ENCODE data around the gene MAP6D1.

MAP6D1 gene

DNA sequence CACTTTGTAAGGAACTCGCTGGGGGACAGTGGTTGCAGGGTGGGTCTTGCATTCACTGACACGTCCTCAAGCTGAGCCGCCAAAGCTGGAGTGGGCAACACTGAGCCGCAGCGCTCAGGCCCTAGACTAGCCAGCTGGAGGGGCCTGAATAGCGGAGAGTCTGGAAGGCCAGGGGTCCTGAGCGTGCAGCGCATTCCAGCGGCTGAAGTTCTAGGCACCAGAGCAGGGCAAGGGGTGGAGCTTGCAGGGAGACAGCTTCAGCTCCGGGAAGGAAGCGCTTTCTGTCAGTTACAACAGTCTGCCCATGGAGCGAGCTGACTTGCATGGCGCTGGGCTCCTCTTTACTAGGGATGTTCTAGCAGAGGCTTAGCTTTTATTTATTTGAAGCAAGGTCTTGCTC lies 2.7 kb downstream of the MAP6D1 start:
- no peak for DNase-seq

DNA sequence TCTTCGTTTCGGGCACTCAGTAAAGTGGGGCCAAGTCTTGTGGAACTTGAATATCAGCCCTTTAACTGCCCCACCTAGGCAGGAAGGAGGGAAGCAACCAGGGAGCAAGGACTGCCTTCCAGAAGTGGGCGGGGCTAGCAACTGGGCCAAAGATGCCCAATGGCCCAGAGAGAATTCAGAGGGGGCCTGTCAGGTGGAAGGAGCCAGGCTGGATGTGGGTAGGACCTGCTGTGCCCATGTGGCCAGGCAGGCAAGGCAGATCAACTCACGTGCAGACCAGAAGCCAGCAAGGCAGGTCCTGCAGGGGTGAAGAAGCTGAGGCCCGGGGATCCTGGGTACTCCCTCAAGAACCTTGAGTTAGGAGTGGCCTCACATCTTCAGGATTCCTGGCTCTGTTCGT lies 5.5 kb downstream of the MAP6D1 start:
- no peak for DNase-seq

DNA sequence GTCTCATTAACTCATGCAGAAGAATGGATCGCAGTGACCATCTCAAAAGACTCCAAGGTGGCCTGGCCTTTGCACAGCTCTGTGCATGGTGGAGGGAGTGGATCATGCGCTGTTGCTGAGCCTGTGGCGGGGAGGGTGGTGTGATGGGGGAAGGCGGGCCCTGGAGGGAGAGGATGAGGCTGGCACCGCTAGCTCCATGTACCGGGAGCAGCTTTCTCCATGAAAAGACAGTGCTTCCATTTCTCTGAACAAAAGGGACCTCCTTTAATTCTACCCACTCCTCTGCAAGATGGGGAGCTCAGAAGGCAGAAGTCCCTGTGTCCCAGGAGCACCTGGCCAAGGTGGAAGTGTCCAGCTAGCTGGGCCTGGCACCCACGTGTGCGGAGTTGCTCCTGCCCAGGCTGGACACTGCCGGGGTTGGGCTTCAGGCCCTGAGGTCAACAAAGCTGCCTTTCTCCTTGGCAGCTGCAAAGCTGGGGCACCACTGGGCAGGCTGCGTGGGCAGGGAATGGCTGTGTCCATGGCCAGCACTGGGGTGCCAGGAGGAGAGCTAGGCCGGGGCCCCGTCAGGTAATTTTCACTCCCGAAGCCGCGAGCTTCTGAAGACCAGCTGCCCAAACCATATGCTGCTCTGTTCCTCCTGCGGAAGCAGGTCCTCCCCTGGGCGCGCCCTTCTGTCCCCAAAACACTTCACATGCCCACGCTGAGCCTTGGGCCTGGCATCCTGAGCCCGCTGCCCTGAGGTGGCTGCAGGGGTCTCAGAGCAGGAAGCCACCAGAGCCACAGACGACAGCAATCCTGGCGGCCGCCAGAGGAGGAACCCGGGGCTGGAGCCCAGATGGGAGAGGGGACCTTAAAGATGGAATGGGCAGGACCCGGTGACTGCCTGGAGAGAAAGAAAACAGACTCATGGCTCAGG lies 6.4 kb downstream of the MAP6D1 start:
- no peak for DNase-seq

DNA sequence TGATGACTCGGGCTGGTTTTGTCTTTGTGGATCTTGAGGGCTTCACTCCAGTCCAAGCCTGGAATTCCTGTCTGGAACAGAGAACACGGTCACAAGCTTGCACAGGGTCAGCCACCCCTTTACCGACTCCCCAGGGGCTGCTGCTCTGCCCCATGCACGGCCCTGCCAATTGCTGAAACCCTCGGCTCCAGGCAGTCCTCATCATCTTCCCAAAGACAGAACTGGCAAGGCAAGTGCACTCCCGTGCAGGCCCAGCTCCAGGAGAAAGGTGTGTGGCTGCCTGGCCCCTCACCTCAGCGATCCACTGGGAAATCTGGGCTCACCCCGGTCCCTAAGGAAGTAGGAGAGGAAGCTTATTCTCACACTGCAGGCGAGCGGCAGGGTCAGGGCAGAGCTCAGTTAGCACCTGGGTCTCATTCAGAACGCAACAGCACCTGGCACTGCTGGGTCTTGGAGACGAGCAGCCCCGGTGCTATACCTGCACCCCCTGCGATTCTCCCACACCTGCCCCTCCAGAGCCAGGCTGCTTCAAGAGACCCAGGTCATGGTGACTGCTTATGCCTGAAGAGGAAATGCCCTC lies 7.2 kb downstream of the MAP6D1 start:
- DNase-seq: no peak

DNA sequence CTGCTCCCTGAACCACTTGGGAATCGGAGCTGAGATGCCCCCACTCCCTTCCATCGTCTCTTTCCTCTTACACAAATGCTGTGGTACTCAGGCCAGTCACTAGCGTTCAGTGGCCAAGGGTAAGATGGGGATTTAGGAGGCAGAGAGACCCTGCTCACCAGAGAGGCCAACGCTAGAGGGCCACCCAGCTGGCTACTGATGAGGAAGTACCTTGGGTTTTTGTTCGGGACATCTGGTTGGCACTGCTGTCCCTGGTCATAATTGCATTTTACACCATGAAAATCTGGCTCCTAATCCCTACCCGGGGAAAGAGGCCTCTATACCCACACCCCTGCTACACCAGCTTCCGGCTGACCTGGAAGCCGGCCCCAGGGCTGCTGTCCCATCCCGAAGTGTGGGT lies 7.7 kb downstream of the MAP6D1 start:
- no peak for DNase-seq

DNA sequence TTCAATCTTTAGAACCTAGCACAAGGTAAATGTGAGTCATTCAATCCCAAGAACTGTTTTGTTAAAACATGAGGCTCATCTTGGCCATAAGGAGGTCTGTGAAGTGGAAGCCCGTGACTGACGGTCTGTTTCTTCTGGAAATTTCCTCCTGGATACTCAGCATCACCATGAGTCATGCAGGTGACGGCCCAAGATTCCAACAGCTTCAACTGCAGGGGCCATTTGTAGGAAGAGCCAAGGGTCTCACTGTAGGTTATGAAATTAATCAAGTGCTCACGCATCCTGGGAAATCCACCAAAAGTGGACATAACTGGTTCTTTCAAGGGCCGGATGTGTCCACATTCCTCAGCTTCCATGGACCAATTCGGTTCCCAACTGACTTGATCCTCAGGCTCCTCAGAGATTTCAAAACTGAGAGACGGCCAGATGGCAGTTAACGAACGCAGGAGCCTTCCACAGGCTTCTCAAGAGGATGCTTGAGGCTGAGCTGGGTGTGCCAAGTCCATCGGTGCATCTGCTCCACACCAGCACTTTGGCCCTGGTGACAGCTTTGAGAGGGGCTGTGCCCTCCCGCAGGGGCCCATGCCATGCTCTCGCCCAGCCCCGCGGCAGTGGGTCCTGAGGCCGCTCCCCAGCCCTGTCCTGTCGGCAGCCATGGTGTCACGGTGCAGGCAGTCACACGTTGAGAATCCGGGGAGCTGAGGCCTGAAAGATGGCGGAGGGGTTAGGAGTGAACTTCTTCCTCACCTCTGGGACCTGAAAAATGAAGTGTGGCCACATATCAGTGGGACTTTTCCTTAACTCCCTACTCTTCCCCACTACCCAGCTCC lies 8.5 kb downstream of the MAP6D1 start:
- no peak for DNase-seq

DNA sequence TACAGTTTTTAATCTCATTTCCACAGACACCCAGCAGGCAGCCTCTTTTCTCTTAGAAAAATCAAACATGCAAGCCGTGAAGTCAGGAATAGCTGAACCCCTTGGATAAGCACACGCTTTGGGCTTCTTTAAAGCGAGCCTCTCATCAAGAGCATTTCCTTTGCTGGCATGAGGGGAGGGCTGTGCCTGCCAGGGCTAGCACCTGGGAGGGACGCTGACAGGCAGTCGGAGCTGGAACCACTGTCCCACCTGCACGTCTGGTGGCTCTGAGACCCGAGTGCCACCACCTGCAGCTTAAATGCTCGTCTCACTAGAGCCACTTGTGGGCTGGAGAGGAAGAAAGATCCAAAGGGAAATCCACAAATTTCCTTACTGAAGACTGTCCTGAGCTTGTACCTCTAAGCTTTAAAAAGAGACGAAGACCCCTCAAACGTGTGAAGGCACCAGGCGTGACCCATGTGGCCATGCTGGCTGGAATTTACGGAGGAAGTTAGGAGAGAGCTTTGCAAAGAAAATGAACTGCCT lies 9.4 kb downstream of the MAP6D1 start:
- DNase-seq: no peak

DNA sequence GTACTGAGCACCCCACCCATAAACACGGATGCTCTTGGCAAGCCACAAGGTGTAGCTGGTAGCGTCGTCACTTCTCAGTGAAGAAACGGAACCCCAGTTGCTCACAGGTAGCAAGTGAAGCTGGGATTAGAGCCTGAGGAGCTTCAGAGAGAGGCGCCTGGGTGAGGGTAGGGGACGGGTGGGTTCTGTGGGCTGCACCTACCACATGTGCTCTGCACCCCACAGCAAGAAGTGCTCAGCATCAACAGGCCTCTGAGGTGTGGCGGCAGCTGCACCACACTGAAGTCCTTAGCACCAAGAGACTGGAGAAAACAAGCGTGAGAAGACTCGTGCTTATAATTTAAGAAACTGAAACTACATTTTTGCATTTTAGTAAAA lies 9.8 kb downstream of the MAP6D1 start:
- no peak for DNase-seq

DNA sequence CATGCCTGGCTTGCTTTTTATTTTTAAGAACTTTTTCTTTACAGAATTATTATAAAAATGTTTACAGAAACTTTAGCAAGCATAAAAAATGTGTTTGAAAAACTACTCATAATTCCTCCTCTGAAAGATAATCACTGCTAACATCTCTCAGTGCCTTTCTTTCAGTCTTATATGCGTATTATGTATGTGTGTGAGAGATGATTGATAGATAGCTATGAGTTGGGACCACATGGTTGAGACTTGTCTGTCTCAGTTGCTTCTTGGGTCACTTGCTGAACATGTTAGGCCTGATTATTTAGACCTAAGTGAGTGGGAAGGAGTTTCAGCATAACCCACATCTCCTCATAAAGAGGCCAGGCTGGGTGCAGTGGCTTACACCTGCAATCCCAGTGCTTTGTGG lies 11.1 kb downstream of the MAP6D1 start:
- DNase-seq: no peak

DNA sequence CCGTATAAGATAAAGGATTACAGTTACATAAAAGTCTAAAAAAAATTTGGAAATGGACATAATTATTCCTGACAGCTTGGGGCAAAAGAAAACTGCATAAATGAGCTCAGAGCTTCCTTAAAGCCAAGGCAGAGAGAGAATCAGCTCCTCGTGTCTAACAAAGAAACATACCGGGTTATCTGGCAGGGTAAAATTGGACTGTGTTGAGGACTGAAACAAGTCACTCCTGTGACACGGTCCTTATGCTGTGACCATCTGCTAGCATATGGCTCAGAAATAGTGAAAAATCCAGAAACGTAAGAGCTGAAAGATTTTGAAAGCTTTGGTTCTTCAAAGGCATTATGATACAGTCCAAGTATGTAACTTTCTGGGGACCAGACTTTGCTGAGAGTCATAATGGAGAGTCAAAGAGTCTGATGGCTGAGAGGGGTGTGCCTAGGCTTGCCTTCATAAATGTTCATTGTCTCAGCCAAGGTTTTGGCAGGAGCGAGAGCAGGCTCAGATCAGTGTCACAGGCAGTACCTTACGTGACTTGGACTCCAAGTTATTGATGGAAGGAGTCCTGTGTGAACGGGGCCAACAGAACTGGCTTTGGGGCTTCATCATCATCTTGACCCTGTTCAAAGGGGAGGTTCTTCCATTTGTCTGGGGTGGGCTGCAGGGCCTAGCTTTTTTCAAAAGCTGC lies 12.5 kb downstream of the MAP6D1 start:
- no peak for DNase-seq

DNA sequence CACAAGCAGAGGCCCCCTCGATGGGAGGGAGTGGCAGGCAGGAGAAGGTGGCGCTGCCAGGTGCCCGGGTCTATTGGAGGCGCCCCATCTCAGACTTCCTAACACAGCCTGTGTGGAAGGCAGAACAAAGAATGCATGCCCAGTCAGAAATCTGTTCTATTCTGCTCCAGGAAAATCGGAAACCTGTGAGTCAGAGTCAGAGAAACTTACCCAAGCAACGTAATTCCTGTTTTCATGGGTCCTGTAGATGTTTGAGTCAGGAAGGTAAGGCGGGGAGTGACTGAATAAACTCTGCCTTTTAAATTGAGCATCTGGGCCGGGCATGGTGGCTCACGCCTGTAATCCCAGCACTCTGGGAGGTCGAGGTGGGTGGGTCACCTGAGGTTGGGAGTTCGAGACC lies 13.7 kb downstream of the MAP6D1 start:
- no peak for DNase-seq

DNA sequence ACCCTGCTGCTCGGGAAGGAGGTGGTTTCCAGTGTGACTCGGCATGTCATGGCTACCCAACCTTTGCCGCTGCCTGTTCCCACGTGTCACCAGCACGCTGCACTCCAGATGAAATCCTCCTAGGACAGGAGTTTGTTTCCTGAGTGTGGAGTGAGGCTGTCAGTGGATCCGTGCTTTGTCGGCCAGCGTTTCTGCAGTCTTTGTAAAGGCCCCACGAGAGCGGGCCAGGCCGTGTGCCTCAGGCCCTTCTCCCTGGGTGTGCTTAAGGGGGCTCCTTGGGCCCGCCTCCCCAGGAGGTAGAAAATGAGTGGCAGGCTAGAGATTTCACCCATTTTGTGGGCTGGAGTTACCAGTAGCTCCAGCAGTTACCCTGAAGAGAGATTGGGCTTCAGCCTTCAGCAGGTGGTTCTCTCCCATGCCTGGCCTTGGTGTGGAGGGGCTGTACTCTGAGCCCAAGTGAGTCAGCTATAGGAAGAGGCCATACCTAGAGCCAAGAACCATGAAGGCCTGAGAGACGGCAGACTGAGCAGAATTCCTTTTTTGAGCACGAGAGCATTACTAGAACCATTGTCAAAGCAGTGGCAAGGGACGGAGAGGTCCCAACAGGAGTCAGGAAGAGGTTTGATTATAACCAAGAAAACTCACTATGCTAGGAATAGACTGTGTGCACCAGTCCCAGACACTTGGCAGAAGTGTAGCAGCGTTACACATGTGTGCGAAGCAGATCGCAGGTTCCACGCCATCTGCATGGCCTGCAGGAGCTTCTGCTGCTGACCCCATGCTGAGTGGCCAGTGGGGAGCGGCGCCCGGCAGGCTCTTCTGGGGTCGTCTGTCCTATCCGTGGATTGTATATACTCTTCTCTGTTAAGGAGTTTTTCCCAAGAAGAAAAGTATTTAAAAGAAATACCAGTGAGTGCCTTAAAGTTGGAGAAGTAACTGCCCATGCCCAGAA lies 14.5 kb downstream of the MAP6D1 start:
- no peak for DNase-seq

DNA sequence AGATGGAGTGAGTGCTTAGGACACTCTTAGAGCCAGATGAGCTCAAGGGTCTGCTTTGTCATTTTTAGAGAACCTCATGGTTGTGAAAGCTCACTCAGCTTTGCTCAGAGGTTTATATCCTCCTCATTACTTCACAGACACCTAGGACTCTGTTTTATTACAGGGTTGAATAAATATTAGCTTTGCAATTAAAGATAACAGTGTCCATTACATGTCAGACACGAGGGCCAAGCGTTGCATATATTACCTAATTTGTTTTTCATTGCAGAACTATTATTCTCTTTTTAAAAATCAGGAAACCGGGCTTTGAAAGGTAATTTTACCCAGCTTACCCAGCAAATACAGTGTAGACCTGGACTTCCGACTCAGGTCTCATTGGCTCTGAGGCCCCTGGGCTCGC lies 16.1 kb downstream of the MAP6D1 start:
- DNase-seq: no peak

DNA sequence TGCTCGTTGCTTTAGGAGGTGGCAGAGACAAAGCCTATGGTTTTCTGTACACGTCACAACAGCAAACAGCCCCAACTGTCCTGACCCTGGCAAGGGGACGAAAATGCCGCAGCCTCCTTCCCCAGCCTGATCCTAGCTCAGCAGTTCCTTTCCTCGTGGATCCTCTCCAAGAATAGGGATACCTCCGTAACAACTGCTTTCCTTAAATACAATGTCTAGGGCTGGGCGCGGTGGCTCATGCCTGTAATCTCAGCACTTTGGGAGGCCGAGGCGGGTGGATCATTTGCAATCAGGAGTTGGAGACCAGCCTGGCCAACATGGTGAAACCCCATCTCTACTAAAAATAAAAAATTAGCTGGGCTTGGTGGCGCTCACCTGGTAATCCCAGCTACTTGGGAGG lies 17.0 kb downstream of the MAP6D1 start:
- DNase-seq: no peak

DNA sequence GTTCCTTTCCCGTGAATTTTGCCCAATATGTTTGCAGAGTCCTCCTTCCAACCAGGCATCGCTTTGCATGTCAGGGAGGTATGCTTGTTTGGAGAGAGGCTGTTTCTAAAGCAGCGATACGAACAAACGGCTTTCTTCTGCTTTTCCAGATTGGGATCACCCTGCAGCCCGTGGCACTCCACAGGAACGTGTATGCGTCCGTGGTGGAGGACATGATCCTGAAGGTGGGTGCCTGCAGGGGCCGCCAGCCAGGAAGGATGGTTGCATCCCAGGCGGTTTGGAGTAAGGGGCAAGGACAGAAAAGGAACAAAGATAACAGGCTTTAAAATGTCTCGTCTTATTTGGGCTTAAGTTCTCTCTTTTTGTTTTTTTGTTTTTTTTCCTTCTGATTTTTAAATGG lies 17.5 kb downstream of the MAP6D1 start:
- no peak for DNase-seq

DNA sequence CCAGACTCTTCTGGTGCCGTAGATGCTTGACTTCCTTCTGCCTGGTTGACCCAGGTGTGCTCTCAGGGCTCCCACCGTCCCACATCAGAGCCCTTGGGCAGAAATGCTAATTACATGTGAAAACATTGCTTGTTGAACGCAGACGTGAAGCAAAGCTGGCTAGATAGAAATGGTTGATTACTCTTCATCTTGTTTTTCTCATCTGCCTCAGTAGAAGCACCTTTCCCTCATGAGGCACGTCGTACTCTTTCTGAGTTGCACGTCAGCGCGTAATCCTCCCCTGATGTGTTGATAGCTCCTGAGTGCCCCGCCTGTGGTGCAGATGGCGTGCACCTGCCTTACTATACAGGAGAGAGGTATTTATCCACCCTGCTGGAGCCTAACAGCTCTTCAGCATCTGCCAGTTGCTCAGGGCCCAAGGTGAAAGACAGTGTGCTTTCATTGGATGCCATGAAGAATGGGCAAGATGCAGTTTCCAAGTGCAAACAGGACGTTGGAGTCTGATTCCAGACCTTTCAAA lies 18.1 kb downstream of the MAP6D1 start:
- DNase-seq: no peak

DNA sequence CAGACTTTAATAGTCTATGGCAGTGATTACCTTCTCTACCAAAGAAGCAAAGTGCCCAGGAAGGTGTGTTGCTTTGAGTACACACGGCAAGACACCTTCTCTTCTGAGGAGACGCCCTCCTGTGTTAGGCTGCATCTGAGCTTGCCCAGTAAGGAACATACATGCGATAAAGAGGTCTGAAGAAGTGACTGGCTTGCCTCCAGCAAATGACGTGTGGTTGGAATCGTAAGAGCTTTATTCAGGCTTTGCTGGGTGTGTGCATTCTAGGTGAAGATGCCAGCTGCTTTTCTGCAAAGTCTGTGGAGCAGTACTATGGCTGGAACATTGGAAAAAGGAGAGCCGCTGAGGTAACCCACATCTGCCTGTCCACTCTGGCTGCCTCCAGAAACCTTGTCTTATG lies 22.4 kb downstream of the MAP6D1 start:
- no peak for DNase-seq

DNA sequence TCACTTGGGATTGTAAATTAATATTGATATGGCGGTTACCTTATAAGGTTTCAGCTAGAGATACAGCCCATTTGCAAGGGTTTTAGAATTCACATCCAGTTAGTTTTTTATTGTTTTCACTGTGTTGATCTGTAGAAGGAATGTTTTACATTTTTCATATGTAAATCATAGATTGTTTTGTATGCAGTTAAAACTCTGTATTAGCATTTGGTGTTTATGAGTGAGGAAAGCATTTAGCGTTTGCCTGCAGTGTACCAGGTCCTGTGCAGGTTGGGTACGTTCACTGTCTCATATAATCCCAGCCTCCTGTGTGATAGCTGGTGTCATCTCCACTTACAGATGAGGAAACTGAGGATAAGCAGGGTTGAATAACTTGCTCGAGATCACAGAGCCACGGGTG lies 23.8 kb downstream of the MAP6D1 start:
- DNase-seq: no peak

DNA sequence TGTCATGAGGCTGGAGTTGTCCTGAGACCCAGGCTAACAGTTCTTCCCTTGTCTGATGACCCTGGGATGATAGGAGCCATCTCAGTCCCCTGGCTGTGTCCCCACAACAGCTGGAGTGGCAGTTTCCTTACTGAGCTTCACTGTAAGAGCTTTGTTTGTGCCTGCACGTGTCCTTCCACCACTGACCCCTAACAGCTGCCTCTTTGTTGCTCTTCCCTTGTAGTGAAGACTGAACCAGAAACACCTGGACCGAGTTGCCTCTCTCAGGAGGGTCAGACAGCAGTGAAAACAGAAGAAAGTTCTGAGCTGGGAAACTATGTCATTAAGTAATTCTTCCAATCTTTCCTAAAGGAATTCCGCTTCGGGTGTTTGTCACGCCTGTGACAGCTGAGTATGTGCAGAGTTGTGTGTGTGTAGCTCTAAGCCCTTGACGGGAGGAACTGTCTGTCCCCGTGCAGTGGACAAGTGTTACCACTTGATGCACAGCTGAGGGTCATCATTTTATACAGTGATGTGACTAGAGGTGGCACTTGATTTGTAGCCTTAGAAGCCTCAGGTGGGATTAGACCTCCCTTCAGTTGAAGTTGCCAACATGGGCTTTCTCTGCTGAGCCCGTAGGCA lies 25.0 kb downstream of the MAP6D1 start:
- DNase-seq: no peak

DNA sequence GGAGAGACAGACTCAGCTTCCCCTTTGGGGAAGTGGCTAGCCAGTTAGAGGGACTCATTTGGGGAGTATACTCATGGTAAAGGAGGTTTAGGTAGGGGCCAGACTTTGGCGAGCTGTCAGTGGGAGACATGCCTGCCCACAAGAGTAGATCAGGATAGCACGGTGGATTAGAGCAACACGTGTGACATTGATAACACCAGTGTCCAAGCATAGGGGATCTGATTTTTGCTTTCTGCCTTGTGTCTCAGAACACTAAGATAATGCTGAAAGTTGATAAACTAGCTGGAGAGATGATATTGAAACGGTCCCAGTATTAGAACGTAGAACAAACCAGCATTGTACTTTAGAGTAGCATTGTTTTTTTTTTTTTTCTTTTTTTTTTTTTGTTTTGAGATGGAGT lies 25.9 kb downstream of the MAP6D1 start:
- DNase-seq: no peak

DNA sequence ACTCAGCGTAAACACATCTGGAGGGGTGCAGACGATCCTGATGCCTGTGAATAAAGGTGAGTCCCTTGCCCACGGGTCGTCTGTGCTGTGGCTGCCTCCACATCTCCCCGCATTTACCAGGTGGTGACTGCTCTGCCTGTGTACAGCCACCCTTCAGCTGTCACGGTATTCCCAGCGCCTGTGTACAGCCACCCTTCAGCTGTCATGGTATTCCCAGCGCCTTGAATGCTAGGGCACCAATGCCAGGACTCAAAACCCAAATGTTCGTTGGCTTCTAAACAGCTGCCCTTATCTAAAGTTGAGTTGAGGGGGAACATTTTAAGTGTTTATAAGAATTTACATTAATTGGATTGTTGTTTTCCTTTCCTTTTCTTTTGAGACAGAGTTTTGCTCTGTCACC lies 27.4 kb downstream of the MAP6D1 start:
- DNase-seq: no peak

All from NCI-H2227 treated with DMSO at 0.1 percent for 48 hours (cell line).